WERI-Rb-1 (cell line): ENCODE measurements around the gene XPC.
"Not testable (repeated sequence)": the region's sequence is repeated elsewhere in the genome, so short reads cannot be mapped to it uniquely, and the experiment has no call there.

Experiments used
- DNase-seq: peaks from one replicate; pipeline ENCODE4 v3.0.0-alpha.2; 2020
- H3K27ac ChIP-seq: fragments of 250-450 bp; sonication (Bioruptor Pico); 2 replicates; pipeline ENCODE4 v1.5.1; 2020; ENCODE audit warnings: mild to moderate bottlenecking, moderate library complexity
- H3K27me3 ChIP-seq: fragments of 250-450 bp; sonication (Bioruptor Pico); 2 replicates; pipeline ENCODE4 v1.5.1; 2021; ENCODE audit warnings: mild to moderate bottlenecking, low read depth, moderate library complexity; ENCODE audit not compliant: insufficient read depth, severe bottlenecking
- H3K36me3 ChIP-seq: fragments of 250-450 bp; sonication (Bioruptor Pico); 2 replicates; pipeline ENCODE4 v1.5.1; 2020; ENCODE audit warnings: mild to moderate bottlenecking, moderate library complexity
- H3K4me3 ChIP-seq: 2 replicates; pipeline ENCODE4 v1.5.1; 2011; ENCODE audit warnings: low read depth, mild to moderate bottlenecking, control low read depth, low read length
- H3K9me3 ChIP-seq: fragments of 250-450 bp; sonication (Bioruptor Pico); 2 replicates; pipeline ENCODE4 v1.5.1; 2021; ENCODE audit warnings: mild to moderate bottlenecking, moderate library complexity; ENCODE audit not compliant: severe bottlenecking
- CTCF ChIP-seq: IDR thresholded peaks from 2 replicates; pipeline ENCODE4 v1.5.1; 2011; ENCODE audit warnings: low read depth, mild to moderate bottlenecking, control low read depth, inconsistent platforms, low read length

Gene XPC

DNA sequence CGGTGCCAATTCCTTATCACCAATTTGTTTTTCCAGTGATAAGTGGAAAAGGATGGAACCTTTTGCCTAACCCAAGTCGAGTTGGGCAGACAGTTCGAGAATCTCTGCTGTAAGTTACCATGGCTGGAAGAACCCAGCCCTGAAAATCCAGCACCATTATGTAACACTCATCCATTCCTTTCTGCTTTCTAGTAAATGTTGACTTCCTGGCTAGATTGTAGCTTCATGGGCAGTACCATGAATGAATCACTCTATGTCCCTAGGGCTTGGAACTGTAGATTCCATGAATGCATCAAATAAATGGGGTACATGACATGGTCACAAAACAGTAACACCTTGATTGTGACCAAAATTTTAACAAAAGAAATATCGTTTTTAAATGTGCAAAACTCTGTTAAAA lies 67.7 kb downstream of the XPC start:
- Histone ChIP-seq H3K4me3 (no peak overlapping the region), H3K9me3 (no peaks in the 10 kb centered on the region), H3K36me3 (peaks cover 20% of the 10 kb centered on the region), H3K27me3 (no peaks in the 10 kb centered on the region), H3K27ac (no peak overlapping the region)
- DNase-seq, result no peak
- TF ChIP-seq CTCF, result no peak

GRCh38 chr3:14109821-14110220 lies 68.6 kb downstream of the XPC start:
- peaks cover 12% of the 10 kb centered on the region for H3K36me3 ChIP-seq
- not testable (repeated sequence) for H3K27ac ChIP-seq, H3K4me3 ChIP-seq, DNase-seq, H3K9me3 ChIP-seq, H3K27me3 ChIP-seq

GRCh38 chr3:14097616-14098391 lies 80.6 kb downstream of the XPC start:
- H3K27me3 ChIP-seq, result no peaks in the 10 kb centered on the region
- no peak for TF ChIP-seq CTCF
- H3K4me3 ChIP-seq, result no peak overlapping the region
- H3K9me3 ChIP-seq, result peaks cover 2% of the 10 kb centered on the region
- DNase-seq, result no peak
- H3K36me3 ChIP-seq, result no peaks in the 10 kb centered on the region
- H3K27ac ChIP-seq, result no peak overlapping the region

GRCh38 chr3:14096742-14097141 lies 81.7 kb downstream of the XPC start:
- no peak overlapping the region for H3K4me3 ChIP-seq
- no peak for DNase-seq
- H3K27ac ChIP-seq, result no peak overlapping the region
- no peaks in the 10 kb centered on the region for H3K27me3 ChIP-seq
- no peaks in the 10 kb centered on the region for H3K36me3 ChIP-seq
- TF ChIP-seq CTCF, result no peak
- H3K9me3 ChIP-seq, result peaks cover 2% of the 10 kb centered on the region
